Suprapubic skin (tissue), 4 donors: ENCODE data around the gene ZKSCAN2. TPM values are rescaled to one million over a fixed set of nuclear protein-coding genes. Genes with fewer than 3 reads are reported as not detected.

Experiments
- DNase-seq, 2 donors: peaks; one replicate each; pipeline ENCODE4 v3.0.0-alpha.2; 2019; ENCODE audit warnings: low spot score in 2 of 2
- H3K27ac ChIP-seq: fragments of 200-600 bp; sonication (generic); one replicate; pipeline ENCODE4 v1.5.1; 2019
- H3K27me3 ChIP-seq: fragments of 200-600 bp; sonication (generic); one replicate; pipeline ENCODE4 v1.5.1; 2019
- H3K36me3 ChIP-seq: fragments of 200-600 bp; sonication (generic); one replicate; pipeline ENCODE4 v1.5.1; 2019
- H3K4me1 ChIP-seq: fragments of 200-600 bp; sonication (generic); one replicate; pipeline ENCODE4 v1.5.1; 2019
- H3K4me3 ChIP-seq: fragments of 200-600 bp; sonication (generic); one replicate; pipeline ENCODE4 v1.5.1; 2019; ENCODE audit warnings: mild to moderate bottlenecking
- H3K9me3 ChIP-seq: fragments of 200-600 bp; sonication (generic); one replicate; pipeline ENCODE4 v1.5.1; 2019
- CTCF ChIP-seq, 2 donors: fragments of 200-600 bp in 1 of 2; fragments of 450-650 bp in 1 of 2; sonication (generic) in 1 of 2; IDR thresholded peaks; one replicate each; pipeline ENCODE4 v1.5.1; 2016 to 2019; ENCODE audit warnings: antibody characterized with exemption in 2 of 2, mild to moderate bottlenecking in 1 of 2, moderate library complexity in 1 of 2
- EP300 ChIP-seq: sonication (generic); formaldehyde crosslinking; IDR thresholded peaks from one replicate; pipeline ENCODE4 v1.6.1; 2017; ENCODE audit warnings: antibody characterized with exemption
- POLR2A ChIP-seq, 2 donors: fragments of 450-650 bp; IDR thresholded peaks; one replicate each; pipeline ENCODE4 v1.6.1; 2017; ENCODE audit warnings: antibody characterized with exemption in 2 of 2, mild to moderate bottlenecking in 2 of 2, moderate library complexity in 2 of 2
- POLR2AphosphoS5 ChIP-seq, 3 donors: sonication (generic); formaldehyde crosslinking; IDR thresholded peaks; one replicate each; pipeline ENCODE4 v1.6.1; 2017; ENCODE audit warnings: antibody characterized with exemption in 3 of 3
- WGBS: methylation state at CpG from one replicate; pipeline ENCODE4 v1.1.5; 2018; 5-methylcytosine and 5-hydroxymethylcytosine counted together
- total RNA-seq, 4 donors: library from RNA; depleted of rRNA; stranded (reverse); fragments of >200 nt; gene quantifications; one replicate each; pipeline ENCODE4 v1.1.0, GENCODE V29; 2016

The ZKSCAN2 gene
- total RNA-seq, 4 donors from 2014 or later, result 0.57 to 3.1 (median 1.7) TPM

DNA sequence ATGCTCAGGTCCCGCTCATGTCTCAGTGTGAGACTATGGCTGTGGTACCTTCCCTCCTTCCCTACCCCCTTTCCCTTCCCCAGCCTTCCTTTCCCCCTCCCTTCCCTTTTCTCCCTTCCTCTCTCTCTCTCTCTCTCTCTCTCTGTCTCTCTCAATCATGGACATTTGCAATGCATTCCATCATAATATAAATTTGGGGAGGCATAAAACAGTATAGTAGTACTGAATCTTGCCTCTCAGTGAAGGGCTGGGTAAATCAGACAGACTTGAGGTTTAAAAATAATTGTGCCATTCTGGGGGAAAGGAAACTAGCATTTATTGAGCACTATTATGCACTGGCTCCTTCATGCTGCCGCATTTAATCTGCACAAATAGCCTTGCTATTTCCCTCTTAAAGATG is 4.3 kb downstream of the ZKSCAN2 start:
- peaks cover 32% of the 10 kb centered on the region for H3K36me3 ChIP-seq
- WGBS, result 100% methylated on average over 2 of the region's 2 CpGs
- no peak overlapping the region for H3K27ac ChIP-seq
- no peaks in the 10 kb centered on the region for H3K9me3 ChIP-seq
- TF ChIP-seq CTCF (IDR thresholded peaks at IDR 0.05), result no peak
- no peaks in the 10 kb centered on the region for H3K27me3 ChIP-seq
- no peak overlapping the region for H3K4me3 ChIP-seq
- peaks cover 24% of the 10 kb centered on the region for H3K4me1 ChIP-seq
- no peak for DNase-seq

- no peak for DNase-seq
- Histone ChIP-seq H3K36me3 (peaks cover 52% of the 10 kb centered on the region), H3K27me3 (no peaks in the 10 kb centered on the region), H3K4me3 (no peak overlapping the region), H3K27ac (no peak overlapping the region), H3K9me3 (no peaks in the 10 kb centered on the region), H3K4me1 (peaks cover 5% of the 10 kb centered on the region)
- WGBS, result 93% methylated on average over 2 of the region's 2 CpGs
- TF ChIP-seq POLR2A (IDR thresholded peaks at IDR 0.05) (no peak), EP300 (no peak), POLR2AphosphoS5 (IDR thresholded peaks at IDR 0.05) (no peak), CTCF (IDR thresholded peaks at IDR 0.05) (no peak)
These were observed 7.2 kb downstream of the ZKSCAN2 start for GRCh38 chr16:25250467-25250866.

- no peaks in the 10 kb centered on the region for H3K4me1 ChIP-seq
- no peak for DNase-seq
- H3K27me3 ChIP-seq, result no peaks in the 10 kb centered on the region
- H3K27ac ChIP-seq, result no peak overlapping the region
- peaks cover 12% of the 10 kb centered on the region for H3K36me3 ChIP-seq
- WGBS, result 77% methylated on average over 3 of the region's 3 CpGs
- H3K4me3 ChIP-seq, result no peak overlapping the region
- TF ChIP-seq POLR2AphosphoS5 (IDR thresholded peaks at IDR 0.05) (no peak), POLR2A (IDR thresholded peaks at IDR 0.05) (no peak), CTCF (IDR thresholded peaks at IDR 0.05) (no peak), EP300 (no peak)
- peaks cover 8% of the 10 kb centered on the region for H3K9me3 ChIP-seq
These were observed 21.7 kb downstream of the ZKSCAN2 start for GRCh38 chr16:25235991-25236390.

DNA sequence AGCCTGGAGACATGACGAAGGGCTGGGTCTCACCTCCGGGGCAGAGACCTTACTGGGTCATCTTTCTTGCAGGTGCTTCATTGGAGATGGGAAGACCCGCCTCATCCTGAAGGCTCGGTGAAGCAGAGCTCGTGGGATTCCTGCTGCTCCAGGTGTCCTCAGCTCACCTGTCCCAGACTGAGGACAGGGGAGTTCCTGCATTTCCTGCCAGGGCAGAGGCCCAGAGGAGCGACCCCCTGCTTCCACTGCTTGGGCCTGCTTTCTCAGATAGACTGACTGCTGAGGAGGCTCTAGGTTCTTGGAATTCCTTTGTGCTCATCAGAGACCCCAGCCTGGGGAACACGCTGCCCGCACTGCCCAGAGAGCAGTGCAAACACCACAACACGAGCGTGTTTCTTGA is 29.3 kb downstream of the ZKSCAN2 start:
- Histone ChIP-seq H3K4me1 (no peaks in the 10 kb centered on the region), H3K36me3 (no peaks in the 10 kb centered on the region), H3K27ac (no peak overlapping the region), H3K9me3 (no peaks in the 10 kb centered on the region), H3K27me3 (no peaks in the 10 kb centered on the region), H3K4me3 (no peak overlapping the region)
- TF ChIP-seq CTCF (IDR thresholded peaks at IDR 0.05) (no peak), EP300 (no peak), POLR2AphosphoS5 (IDR thresholded peaks at IDR 0.05) (no peak), POLR2A (IDR thresholded peaks at IDR 0.05) (no peak)
- 90% methylated on average over 7 of the region's 10 CpGs for WGBS
- no peak for DNase-seq

GRCh38 chr16:25224731-25225319 is 32.8 kb downstream of the ZKSCAN2 start:
- 86% methylated on average over 7 of the region's 7 CpGs for WGBS
- no peaks in the 10 kb centered on the region for H3K9me3 ChIP-seq
- TF ChIP-seq EP300, result no peak
- TF ChIP-seq CTCF (IDR thresholded peaks at IDR 0.05), result no peak
- TF ChIP-seq POLR2AphosphoS5 (IDR thresholded peaks at IDR 0.05), result no peak
- TF ChIP-seq POLR2A (IDR thresholded peaks at IDR 0.05), result no peak
- no peaks in the 10 kb centered on the region for H3K27me3 ChIP-seq
- no peaks in the 10 kb centered on the region for H3K36me3 ChIP-seq
- DNase-seq, result no peak
- no peaks in the 10 kb centered on the region for H3K4me1 ChIP-seq
- H3K27ac ChIP-seq, result no peak overlapping the region
- H3K4me3 ChIP-seq, result no peak overlapping the region
